HG03460 (cell line): ENCODE measurements around the gene PRSS12.

Experiments
- ATAC-seq: cut with Tn5 transposase; IDR thresholded peaks from one replicate; pipeline ENCODE4 v1.9.1; 2021; ENCODE audit not compliant: unreplicated experiment

Gene PRSS12

DNA sequence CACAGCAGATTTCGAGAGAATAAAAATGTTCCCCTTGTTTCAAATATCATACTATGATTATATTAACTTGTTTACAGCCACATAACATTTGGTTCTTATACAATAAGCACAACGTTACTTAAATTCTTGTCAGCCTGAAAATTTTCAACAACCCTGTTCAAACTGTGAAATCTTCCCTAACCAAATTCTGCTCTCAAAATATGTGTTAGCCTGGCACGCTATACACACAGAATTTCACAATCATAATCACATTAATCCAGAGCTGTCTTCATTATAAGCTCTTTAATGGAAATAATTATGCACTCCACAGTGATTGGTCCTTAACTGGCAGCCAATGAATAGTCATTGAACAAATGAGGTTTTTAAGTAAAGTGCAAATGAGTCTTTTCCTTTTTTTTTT is 7.3 kb upstream of the PRSS12 start:
- no peak for ATAC-seq

DNA sequence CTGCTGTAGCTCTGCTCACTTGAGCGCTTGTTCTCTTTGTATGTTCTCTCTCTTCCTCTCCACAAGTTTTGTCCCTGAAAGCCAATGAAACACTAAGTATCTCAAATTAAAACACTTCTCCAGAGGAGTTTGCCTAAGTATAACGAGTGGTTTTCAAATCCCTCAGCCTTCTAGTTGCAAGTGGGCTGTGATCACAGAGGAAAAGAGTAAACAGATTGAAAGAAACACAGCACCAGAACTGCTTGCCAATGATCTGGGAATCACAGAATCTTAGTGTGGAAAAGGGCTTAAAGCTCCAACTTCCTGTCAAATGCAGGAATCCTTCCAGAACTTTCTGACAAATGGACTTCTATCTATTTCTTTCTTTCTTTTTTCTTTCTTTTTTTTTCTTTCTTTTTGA is 4.8 kb upstream of the PRSS12 start:
- no peak for ATAC-seq

DNA sequence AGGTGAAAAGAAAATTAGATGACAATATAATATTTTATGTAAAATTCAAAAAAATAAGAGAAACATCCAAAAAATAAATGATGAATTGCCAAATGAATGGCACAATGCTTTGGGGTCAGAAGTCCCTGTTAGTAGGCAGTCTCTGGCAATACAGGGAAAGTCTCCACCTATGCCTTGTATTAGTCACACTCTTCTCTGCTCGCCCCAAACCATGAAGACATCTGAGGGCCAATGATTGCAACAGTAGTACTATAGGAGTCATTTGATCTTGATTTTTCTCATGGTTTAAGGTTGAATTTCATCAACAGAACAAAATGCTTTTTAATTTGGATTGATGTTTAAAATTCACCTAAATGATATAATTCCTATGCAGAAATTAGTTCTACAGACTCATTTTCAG is 3.9 kb upstream of the PRSS12 start:
- ATAC-seq = no peak

DNA sequence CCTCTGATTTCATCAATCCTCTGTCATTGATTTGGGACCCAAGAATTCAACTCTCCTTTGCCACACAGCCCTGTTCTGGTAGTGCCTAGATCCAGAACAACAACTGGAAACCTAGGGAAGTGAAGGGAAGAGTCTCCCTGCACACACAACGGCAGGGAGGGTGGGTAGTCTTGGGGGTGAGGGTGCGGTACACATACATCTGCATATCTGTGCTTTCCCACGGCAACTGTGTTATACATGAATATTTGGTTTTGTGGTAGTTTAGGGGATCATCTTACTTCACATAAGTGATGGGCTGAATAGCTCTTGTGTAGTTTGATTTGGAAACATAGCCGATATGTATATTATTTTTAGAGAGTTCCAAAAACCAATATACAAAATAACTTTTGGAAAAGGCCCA is 3.3 kb upstream of the PRSS12 start:
- ATAC-seq = no peak

DNA sequence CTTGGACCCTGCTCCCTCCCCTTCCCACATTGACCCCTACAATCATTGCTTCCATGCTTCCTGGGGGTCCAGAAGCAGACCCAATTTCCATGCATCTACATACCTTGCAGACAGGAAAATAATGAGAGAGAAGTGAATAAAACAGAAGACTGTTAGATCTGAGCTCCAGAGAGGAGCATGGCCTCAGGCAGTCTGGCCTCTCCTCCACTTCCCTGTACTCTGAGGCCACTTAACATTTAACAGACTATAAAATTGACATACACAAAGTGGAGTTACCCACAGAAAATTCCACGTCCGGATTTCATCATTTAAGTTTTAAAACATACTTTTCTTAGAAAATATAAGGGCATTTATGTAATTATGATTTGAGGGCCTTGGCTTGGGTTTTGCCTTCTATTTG is 2.1 kb upstream of the PRSS12 start:
- ATAC-seq = no peak

DNA sequence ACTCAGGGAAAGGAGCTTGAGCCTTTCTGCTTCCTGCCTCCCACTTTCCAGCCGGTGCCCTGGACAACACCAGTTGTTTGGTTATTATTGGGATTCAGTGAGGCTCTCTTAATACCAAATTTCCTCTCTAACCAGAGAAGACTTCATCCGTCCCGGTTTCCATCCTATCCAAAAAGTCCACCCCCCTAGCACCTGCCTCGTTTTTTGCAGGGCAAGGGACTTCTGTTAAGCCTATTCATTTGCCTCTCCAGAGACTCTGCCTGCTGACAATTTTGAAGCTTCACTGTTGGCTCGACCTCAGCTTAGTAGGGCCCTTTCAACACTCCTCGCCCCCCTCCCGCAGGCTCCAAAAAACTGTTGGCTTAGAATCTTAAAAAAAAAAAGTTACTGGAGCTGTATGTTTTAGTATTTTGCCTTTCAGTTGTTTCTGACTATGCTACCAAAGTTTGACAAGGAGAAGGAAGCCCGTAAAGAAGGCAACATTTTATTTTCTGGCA is 779 bp upstream of the PRSS12 start:
- no peak for ATAC-seq

DNA sequence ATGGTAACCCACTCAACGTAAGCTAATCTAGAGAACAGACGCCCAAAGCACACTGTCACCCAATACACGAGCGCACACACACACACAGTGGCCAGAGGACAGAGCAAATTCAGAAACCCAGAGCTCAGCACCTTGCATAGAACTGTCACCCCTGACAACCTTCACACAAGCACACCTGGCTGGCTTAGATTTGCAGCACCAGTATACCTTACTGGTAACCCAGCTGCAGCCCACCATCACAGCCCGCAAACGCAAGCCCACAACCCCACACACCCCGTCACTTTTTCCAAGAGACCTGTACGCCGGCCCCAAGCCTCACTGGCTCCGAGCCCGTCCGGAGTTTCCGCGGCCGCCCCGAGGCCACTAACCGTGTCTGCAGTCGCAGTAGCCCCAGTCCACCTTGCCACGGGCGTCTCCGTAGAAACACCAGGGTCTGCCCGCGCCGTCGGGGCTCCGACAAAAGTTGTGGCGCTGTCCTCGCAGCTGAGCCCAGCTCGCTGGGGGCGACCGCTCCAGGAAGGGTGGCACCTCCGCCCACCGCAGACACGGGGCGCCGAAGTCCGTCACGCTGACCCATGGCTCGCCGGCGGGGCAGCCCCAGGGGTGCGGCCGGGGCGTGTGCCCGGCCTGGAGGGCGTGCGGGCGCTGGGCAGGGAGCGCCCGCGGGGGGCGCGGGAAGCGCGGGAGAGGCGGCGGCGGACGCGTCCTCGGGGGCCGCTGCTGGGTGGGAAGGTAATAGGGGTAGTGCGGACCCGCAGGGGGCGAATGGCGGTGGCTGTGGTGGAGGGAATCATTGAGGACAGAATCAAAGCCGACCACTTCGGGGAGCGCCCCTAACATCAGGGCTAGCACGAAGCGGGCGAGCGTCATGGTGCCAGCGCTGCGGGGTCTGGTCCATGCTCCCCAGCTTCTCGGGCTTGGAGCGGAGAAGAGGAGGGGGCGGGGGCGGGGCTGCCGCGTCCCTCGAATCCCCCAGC is 664 bp downstream of the PRSS12 start:
- ATAC-seq = peak; percentile 15

DNA sequence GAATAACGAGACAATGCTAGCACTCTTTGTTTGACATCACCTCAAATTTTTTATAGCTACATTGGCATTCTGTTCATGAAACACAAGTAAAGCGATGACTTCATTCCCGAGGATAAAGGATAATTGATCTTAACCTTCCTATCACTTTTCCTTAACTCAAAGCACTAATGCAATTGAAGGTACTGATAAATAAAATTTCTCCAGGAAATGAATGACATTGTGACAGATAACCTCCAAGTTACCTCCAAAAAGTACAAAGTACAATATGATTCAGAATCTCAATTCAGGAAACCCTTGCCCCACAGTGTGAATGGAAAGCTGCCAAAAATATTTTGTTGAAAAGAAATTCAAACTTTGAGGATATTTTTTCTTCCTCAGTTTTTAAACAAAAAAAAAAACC is 1.8 kb downstream of the PRSS12 start:
- ATAC-seq = no peak

DNA sequence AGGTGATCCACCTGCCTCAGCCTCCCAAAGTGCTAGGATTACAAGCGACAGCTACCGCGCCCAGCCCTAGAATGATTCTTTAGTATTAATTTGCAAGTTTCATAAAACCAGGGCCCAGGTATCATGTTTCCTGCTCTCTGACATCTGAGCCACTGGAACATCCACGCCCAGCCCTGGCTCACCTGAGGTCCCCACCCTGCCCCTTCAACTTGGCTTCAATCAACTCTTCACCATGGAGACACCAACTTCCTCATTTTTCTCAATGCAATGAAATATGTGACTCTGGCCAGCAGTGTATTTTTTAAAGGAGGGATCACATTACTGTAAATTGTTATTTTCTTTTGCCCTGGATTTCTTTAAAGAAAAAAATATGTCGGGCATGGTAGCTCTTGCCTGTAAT is 3.9 kb downstream of the PRSS12 start:
- no peak for ATAC-seq

DNA sequence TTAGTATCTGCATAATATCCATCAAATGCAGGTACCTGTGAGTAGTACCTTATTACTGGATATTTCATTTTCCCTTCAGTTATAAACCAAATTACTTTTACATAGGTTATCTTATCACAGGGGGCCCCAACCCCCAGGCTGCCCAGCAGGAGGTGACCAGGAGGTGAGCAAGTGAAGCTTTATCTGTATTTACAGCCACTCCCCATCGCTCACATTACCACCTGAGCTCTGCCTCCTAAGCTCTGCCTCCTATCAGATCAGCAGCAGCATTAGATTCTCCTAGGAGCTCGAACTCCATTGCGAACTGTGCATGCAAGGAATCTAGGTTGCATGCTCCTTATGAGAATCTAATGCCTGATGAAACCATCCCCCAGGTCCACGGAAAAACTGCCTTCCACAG is 6.3 kb downstream of the PRSS12 start:
- ATAC-seq = no peak

DNA sequence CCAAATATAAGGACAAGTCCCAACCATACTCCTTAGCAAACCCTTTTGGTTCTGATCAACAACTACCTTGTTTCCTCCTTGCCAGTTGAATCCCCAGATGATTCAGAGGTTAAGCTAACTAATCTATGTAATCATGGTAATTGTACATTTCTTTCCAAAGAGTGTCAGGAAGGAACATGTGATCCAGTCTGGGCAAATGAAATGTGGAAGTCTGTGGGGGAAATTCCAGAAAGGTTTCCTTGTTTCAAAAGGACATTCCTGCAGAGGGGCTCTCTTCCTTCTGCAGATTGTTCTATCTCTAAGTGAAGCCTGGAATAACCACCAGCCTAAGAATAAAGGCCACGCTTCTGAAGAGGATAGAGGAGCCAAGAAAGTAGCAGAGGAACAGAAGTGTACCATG is 7.0 kb downstream of the PRSS12 start:
- ATAC-seq = no peak

DNA sequence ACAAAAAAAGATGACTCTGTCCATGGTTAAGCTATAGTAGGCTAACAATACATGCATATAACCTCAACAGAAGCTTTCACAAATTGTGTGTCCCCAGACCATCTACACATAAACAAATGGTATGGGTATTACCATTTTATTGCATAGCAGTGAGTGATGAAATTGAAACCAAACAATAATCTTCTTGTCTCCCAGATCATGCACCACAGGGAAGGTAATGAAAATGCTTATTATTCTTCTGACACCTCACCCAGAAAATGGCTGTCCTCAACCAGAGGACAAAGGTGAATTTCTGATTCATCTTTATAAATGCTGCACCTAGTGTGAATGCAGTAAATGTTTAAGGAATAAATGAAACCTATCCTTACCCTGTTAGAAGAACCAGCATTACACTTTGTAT is 8.0 kb downstream of the PRSS12 start:
- no peak for ATAC-seq

DNA sequence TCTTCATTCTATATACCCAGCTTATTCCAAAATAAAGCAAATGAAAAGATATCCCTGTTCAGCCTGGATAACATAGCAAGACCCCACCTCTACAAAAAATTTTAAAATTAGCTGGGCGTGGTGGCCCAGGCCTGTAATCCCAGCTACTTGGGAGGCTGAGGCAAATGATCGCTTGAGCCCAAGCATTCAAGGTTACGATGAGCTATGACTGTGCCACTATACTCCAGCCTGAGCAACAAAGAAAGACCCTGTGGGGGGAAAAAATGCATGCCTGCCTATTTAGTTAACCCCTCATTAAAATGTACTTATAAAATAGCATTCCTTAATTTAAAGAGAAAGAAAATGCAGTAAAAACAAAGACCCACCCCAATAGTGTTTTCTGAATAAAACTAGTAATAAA is 9.3 kb downstream of the PRSS12 start:
- ATAC-seq = no peak

DNA sequence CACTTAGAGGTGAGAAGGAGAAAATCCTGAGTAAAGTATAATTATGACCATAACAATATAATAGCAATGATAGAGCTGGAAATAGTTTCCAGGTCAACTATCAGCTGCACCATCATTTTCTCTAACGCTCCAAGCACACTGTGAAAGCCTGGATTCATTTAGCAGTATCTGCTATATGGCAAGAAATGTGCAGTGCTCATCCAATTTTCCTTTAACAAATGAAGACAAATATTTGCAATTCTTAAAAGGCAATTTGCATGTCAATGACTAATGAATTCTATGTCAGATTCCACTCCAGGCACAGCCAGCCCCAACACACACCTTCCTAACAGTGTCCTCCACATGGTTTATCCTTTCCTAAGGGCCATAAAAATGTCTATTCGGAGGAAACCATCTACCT is 12.7 kb downstream of the PRSS12 start:
- no peak for ATAC-seq

DNA sequence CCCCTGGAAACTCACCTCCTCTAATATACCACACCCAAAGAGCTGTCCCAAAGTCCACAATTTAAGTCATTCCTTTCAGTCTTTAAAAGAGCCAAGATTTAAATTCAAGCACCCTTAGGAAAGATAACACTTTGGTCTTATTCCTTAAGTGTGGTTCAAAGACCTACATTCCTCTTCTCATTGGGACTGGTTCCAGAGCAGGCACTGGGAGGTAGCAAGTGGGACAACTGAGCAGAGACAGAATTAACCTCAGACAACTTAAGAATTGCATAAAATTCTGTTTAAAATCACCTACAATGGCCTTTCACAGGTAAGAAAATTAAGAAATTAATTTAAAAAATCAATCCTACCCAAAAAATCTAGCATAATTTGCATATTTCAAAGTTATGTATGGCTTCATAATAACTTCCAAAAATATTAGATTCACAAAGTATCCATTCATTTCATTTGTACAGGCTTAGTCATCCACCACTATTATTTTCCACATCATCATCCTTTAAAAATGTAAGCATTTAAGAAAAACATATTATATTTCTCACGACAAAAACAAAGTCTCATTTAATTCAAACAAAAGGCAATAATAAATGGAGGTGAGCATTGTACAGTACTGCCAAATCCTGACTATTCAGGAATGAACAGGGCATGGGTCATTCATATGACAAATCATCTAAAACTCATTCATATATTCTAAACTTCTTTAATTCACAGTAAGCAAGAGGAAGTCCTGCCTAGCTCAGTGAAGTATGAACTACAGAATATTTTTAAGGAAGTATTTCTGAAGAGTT is 13.6 kb downstream of the PRSS12 start:
- ATAC-seq = no peak

DNA sequence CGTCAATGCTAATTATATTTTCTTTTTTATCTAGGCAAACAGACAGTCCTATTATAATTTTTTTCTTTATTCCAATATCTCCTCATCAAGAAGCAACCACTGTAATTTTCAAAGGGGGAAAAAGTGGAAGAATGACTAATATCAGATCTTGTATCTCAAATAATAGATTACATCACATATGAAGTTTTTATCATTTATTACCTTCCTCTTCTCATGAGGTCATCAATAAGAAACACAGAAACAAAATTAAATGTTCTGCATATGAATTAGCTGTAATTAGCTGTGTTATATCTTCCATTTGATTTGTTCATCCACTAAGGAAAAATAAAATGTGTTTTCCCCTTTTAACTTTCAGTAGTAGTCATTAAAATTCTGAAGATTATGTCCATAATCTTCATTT is 14.3 kb downstream of the PRSS12 start:
- no peak for ATAC-seq

DNA sequence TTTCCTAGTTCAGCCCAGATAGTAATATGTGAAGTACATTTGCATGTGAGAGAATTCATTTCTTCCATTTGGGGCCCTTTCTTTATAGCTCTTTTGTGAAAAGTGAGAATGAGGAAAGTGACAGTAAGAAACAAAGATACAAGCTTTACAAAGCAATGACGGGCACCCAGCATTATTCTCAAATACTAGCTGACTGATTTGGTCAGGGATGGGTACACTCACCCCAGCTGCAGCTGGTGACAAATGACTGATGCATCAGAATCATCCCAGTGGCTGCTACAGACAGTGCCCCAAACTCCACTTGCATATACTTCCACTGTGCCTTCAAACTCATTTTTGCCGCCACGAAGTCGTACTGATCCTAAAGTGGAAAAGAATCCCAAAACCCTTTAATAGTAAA is 14.8 kb downstream of the PRSS12 start:
- no peak for ATAC-seq

DNA sequence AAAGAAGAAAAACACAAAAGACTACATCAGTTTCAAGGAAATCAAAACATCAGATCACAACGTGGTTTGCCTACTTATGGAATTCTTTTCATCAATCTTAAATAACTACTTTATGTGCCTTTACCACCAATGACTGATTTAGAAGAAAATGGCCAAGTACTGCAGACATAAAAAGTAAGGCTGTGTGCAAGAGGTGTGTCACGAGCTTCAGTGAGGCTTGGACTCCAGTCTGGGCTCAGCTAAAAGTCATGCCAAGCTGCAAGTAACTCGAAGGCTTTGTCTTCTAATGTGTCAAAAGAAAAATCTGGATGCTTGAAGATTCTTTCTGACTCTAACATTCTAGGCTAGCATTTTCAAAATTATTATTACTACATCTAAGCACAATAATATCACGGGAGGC is 17.0 kb downstream of the PRSS12 start:
- ATAC-seq = no peak

DNA sequence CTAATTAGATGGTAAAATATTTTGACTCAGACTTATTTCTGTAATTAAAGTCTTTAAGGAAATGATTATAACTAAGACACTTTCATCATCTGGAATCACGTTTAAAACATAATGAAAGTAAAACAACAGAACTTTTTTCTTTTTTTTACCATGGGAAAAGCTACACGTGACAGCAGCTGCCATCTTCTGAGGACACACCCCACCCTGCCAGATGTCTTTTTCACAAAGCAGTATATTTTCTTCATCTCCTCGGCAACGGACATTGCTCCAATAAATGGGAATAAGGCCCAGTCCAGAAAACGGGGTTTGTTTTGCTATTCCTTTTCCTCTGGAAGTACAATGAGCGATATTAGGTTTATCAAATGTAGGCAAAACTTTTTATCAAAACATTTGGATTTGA is 17.5 kb downstream of the PRSS12 start:
- ATAC-seq = no peak

DNA sequence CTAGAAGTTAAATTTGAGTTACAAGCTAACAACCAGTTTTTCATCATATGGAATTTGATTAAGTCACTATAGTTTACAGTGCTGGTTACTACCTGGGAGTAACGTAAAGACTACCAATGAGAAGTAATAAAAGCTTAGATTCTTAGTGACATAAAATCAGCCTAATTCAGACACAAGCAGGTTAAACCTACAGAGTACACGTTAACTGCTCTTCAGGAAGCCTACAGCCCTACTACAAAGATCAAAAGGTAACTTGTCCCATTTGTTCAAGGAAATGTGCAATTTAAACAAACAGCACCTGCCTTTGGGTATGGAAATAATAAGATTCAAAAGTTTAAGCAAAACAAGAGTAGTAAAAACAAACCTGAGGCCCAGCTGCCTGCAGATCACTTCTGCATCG is 21.5 kb downstream of the PRSS12 start:
- ATAC-seq = no peak

DNA sequence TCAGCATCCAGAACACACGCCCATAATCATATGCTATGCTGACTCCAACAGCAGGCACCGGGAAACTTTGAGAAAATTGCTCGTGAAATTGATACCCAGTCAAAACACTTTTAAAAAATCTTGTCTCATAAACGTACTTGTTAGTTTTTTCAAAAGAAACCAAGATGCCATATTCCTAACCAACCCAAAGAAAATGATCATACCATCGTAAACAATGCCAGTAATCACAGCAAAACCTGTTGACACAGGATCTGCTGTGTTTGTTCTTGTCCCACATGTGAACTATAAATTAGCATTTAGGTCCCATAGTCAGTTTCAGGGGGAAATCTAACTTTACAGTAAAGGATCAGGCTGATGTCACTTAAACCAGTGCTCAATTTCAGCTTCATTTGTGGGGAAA is 23.0 kb downstream of the PRSS12 start:
- ATAC-seq = no peak
